Measurements from ENCODE around the gene SWAP70.

The SWAP70 gene

DNA sequence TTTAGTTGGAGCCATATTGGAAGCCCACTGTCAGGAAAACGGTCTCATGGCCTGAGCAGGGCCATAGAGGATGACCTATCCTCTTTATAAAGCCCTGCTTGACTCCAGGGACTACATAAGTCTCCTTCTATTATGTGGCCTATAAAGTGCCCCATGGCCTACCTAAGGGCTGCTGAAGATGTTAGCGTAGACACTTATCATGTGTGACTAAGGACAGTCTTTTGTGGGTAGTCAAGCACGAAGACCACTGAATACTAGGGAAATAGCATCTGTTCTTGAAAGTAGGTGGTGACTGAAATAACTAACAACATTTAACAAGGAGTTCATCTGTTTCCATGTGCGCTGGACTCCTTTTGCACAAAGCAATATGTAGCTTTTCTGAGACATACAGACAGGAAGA, 117.1 kb downstream of the SWAP70 start:
- no peak for DNase-seq

DNA sequence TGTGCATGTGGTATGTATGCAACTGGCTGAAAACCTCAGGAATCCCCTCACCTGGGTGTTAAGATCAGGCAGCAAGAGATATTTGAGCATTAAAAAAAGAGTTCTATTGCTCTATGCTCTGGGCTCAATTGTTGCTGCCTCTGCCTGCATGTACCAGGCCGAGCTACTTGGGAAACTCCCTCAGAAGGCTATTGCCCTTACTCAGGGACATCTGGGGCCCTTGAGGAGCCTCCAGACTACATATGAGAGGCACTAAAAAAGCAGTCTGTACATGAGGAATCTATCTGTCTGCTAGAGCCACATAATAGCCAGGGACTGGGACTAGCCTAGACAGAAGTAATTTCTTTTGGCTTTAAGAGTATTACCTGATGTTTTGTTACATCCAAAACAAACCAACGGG, 120.1 kb downstream of the SWAP70 start:
- no peak for DNase-seq

DNA sequence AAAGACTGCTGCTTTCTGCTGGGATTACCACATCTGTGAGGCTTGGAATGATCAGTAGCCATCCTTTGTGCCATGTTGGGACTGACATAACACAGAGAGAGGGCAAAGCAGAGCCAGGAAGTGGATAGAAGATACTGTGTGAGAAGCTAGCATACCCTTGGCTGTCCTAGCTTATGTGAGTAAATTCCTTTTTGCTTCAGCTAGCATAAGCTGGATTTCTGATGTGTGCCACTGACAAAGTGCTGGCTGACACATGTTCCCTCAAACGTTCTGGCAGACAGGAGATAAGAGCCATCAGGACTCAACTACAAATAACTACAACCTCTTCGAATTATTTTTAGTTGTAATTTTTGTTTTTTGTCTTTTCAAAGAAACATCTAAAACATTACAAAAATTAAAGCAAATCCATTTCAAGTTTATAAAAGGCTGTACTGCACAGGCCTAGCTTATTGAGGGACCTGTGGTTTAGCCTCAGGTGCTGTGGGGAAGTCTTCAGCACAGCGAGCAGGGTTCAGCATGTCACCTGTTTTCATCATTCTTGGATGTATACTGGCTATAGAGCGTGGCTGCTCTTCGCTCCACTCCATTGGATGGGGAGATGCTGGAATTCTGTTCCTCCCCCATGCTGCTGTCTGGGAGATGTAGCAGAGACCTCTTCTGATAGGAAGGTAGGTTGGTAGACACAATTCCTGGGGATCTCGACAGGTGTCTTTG, 120.9 kb downstream of the SWAP70 start:
- no peak for DNase-seq

DNA sequence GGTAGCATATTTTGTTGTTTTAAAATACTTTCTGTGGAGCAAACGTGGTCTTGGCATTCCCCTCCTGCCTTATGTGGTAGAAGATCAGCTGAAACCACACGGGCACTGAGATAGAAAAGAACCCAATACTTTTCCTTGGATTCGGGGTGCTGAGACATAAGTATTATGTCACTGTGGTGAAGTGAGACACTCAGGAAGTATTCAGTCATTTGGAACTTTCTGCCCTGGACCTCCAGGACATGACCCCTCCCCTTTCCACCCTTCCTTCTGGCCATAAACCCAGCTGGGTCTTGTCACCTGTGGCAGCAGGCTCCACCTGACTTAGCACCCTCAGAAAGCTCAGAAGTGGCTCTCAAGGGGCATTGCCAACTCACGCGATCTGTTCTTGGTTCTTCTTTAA, 123.4 kb downstream of the SWAP70 start:
- DNase-seq, result no peak

DNA sequence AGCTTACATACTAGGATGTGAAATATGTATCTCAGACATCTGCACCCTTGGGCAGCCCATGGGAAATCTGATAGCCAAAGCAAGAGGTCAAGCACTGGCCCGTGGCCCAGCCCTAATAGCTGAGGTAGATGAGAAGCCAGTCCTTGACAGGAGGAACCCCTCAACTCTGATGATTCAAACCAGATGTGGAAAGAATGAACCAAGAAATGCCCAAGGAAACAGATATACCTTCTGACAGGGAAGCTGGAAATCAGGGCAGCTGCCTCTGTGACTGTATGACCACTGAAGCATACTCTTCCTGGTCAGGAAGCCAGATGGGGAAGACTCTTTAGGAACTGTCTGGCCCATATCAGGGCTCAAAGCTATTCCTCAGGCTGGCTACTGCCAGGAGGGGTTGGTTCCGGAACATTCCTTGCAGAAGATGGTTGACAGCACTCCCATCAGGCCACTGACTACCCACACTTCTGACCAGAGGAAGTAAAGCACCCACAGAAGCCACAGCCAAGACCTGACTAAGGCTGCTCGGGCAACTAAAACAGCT, 124.2 kb downstream of the SWAP70 start:
- DNase-seq, result no peak

DNA sequence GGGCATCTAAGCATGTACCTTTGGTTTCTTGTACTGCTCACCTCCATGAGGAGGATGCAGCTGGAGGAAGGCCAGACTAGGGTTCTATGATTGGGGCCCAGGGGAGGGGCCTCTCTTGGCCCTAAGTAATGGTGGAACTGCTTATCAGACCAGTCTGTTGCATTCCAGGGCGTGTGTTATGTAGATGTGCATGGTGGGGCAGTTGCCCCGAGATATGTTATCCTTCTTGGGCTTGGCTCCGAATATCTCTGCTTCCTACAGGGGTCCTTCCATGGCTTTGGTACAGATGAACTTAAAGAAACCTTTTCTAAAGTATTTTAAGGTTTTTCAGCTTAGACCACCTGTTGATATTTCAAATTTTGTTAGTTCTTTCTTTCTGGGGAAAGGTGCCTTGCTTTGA, 126.0 kb downstream of the SWAP70 start:
- no peak for DNase-seq

DNA sequence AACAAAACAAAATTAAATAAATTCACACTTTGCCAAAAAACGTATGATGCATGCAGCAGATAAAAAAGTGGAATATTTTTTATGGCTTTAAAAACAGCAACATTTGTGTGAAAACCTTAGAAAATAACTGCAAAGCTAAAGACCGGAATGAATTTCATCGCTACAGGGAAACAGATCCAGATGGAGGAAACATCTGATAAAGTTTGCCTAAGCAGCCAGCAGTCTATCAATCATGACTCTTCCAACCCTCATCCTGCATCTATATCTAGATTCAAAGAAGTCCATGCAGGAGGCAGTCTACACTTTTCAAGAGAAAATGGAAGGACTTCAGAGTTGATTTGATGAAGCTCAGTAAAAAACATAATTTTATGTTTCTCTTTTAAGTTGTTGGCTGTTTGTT, 126.8 kb downstream of the SWAP70 start:
- no peak for DNase-seq

DNA sequence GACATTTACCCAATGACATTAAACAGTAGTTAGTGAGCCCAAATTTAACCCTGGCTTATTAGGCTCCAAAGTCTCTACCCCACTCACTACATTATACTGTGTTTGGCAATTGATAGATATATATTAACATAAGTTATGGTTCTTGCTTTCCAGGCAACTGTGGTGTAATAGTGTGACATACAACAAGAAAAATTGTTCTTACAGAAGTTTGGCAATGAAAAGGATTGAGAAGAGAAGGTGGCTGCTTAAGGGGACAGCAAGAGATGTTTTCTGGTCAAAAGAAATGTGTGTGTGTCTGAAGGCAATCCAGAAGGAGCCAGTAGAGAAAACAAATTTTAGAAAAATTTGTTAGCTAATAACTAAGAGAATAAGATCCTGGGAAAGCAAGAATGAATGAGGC, 132.4 kb downstream of the SWAP70 start:
- DNase-seq, result no peak

DNA sequence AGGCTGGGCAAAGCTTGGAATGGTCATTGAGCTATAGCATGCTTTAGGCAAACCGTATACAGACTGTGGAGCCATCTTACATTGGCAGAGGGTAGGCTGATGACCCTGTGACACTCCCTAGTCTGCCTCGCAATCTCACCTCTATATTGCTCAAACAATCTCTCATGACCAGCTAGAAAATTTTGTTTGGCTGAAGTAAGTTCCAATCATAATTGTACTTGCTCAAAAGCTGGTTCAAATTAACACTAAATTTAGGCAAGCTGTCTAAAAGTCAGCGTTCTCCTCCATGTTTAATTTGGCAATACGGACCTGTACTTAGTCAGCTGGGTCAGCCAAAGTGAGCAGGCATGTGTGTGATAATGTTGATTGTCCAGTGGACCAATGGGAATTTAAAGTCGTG, 133.0 kb downstream of the SWAP70 start:
- DNase-seq, result no peak

DNA sequence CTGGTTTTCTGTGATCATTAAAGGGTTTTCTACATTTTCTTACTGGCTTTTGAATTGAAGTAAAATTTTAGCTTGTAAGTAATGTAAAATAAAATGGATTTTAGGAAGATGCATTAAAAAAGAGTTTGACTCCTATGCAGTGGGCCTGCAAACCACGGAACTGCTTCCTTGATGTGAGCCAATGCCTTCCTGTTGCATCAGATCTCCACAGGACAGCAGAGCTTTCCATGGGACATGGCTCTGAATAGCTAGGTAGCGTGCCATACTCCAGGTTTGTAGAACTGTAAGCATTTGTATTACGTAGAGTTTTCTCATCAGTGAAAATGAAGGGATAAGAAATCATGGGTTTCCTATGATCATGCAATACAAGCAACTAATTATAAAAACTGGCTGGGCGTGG, 133.4 kb downstream of the SWAP70 start:
- DNase-seq, result no peak

DNA sequence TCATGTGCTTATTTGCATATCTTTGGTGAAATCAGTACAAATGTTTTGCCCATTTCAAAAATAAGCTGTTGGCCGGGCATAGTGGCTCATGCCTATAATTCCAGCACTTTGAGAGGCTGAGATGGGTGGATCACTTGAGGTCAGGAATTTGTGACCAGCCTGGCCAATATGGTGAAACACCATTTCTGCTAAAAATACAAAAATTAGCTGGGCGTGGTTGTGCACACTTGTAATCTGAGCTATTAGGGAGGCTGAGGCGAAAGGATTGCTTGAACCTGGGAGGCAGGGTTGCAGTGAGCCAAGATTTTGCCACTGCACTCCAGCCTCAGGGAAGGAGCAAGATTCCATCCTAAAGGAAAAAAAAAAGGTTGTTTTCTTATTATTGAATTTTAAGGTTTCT, 136.0 kb downstream of the SWAP70 start:
- DNase-seq, result no peak

DNA sequence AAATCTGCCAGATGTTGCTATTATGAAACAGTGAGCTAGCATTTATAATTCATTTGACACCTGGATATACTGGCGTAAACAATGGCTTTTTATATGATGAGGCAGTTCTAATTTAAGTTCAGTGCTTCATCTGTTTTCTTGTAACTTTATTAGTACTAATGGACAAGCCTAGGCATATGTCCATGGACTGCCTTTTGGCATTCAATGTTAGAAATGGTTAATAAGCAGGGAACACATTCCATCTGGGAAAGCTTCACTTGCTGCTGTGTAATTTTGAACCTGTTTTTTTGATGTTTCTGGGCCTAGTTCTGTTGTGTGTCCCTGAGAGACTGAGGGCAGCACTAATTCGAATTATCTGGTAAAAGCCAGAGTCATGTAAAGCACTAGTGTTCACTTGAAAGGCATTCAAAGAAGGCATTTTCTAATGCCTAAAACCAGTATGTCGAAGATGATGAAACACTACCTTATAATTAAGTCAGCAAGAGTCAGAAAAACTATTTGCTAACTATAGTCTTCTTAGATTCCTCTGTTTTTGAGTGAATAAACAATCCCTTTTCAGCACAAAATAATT, 138.5 kb downstream of the SWAP70 start:
- no peak for DNase-seq

All from activated CD4-positive, alpha-beta T cell treated with anti-CD3 and anti-CD28 coated beads, Interleukin-2, amount 50 U/mL, for 16 hours (primary cell).